ENCODE data around the gene ACTRT2.

ACTRT2 gene

DNA sequence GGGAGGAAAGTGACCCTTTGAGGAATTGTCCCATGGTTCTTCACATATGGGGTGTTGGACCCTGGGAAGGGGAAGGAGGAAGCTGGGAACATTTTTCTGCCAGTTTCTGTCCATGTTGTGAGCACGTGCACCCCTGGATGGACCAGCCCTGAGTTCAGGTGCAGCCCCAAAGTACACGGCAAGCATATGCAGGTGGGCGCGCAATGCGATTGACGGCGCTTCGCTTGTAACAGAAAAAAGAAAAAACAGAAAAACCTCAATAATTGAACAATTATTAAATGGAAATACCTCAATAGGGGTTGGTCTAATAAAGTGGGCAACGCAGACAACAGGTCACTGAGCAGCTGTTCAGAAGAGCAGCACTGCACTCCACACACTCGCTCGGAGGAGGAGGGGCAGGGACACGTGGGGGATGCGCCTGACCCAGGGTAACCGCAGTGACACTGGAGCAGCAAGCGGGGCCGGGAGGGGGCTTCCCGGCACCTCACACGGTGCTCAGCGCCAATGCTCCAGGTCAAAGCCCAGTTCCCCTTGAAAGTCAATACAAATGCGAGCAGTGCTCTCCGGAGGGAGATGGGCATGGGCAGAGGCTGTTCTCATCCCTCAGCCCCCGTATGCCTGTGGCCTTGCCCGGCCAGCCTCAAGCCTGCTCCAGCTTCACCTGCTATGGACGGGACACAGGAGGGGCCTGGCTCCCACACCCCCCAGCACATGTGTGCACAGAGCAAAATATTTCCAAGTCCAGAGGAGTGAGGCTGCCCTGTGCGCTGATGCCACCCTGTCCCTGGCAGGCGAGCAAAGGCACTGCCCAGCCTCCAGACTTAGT lies 6.6 kb upstream of the ACTRT2 start:
- in situ Hi-C loops (cut with MboI; ENCODE audit: low sequenced_read_pairs, unreplicated experiment), result no loop called here
- TF ChIP-seq, protein P1, sequence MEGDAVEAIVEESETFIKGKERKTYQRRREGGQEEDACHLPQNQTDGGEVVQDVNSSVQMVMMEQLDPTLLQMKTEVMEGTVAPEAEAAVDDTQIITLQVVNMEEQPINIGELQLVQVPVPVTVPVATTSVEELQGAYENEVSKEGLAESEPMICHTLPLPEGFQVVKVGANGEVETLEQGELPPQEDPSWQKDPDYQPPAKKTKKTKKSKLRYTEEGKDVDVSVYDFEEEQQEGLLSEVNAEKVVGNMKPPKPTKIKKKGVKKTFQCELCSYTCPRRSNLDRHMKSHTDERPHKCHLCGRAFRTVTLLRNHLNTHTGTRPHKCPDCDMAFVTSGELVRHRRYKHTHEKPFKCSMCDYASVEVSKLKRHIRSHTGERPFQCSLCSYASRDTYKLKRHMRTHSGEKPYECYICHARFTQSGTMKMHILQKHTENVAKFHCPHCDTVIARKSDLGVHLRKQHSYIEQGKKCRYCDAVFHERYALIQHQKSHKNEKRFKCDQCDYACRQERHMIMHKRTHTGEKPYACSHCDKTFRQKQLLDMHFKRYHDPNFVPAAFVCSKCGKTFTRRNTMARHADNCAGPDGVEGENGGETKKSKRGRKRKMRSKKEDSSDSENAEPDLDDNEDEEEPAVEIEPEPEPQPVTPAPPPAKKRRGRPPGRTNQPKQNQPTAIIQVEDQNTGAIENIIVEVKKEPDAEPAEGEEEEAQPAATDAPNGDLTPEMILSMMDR (IDR thresholded peaks at IDR 0.05; ENCODE audit: borderline replicate concordance, control extremely low read depth, extremely low read depth, insufficient read depth, missing control alignments), result no peak
- no peak for DNase-seq (ENCODE audit: low spot score)

DNA sequence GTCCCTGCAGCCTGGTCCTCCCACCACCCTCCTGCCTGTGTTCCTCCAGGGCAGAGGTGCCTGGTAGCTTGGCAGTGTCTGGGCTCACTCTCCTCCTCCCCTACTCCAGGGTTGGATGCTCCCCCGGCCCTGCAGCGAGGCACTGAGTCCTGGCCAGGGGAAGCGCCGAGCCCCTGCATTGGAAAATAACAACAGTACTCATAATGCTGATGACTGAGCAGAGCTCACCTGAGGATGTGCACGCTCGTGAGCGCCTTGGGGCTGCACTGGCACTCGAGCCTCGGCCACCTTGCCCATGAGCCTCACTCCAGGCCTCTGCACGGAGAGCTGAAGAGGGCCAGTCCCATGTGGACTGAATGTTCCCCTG lies 6.0 kb upstream of the ACTRT2 start:
- DNase-seq (ENCODE audit: low spot score), result no peak
- TF ChIP-seq, protein P1 (IDR thresholded peaks at IDR 0.05; ENCODE audit: borderline replicate concordance, control extremely low read depth, extremely low read depth, insufficient read depth, missing control alignments), result no peak
- in situ Hi-C loops (cut with MboI; ENCODE audit: low sequenced_read_pairs, unreplicated experiment), result no loop called here

DNA sequence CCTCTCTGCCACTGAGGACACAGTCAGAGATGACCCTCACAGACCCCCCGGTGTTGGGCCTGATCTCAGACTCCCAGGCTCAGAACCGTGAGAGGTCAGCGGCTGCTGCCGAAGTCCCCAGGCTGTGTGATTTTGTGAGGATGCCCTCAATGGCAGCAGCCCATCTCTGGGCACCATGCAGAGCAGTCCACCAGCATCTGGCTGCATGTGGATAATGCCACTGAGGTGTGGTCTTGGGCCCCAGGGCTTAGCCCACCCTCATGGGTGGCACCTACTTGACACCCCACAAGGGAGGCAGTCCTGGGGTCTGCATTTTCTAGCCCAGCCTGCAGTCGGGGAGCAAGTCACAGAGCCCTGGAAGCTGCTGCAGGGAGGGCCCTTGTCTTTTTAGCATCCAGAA lies 5.5 kb upstream of the ACTRT2 start:
- no peak for DNase-seq (ENCODE audit: low spot score)
- in situ Hi-C loops (cut with MboI; ENCODE audit: low sequenced_read_pairs, unreplicated experiment), result no loop called here
- TF ChIP-seq, protein P1 (IDR thresholded peaks at IDR 0.05; ENCODE audit: borderline replicate concordance, control extremely low read depth, extremely low read depth, insufficient read depth, missing control alignments), result no peak

DNA sequence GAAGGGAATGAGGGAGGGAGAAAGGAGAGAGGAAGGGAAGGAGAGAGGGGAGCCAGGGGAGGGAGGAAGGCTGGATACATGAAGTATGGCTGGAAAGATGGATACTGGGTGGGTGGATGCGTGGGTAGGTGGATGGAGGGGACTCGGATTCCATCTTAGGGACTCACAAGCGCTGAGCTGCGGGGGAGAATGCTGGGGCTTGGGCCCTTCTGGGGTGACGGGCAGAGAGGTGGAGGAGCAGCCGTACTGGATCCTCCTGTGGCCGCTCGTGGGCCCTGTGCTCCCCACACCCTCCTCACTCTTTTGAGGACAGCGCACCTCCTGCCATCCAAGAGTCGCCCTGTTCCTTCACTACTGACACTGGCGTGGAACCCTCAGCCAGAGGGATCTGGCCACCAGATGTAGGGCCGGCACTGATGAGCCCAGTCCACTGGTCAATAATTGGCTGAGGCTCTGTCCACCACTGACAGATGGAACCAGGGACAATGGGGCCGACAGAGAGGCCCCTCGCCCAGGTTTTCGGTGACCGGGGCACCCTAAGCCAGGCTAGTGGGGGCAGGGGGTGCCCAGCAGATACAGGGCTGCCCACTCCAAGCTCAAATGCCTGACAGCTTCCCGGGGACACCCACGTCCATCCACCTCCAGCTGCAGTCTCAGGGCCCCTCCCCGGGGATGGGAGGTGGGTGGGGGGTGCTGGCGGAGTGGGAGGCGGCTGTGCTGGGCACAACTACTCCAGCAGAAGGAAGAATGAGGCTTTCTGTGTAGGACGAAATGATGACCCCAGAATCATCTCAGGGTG lies 4.4 kb upstream of the ACTRT2 start:
- in situ Hi-C loops (cut with MboI; ENCODE audit: low sequenced_read_pairs, unreplicated experiment), result no loop called here
- TF ChIP-seq, protein P1 (IDR thresholded peaks at IDR 0.05; ENCODE audit: borderline replicate concordance, control extremely low read depth, extremely low read depth, insufficient read depth, missing control alignments), result no peak
- DNase-seq (ENCODE audit: low spot score), result no peak

DNA sequence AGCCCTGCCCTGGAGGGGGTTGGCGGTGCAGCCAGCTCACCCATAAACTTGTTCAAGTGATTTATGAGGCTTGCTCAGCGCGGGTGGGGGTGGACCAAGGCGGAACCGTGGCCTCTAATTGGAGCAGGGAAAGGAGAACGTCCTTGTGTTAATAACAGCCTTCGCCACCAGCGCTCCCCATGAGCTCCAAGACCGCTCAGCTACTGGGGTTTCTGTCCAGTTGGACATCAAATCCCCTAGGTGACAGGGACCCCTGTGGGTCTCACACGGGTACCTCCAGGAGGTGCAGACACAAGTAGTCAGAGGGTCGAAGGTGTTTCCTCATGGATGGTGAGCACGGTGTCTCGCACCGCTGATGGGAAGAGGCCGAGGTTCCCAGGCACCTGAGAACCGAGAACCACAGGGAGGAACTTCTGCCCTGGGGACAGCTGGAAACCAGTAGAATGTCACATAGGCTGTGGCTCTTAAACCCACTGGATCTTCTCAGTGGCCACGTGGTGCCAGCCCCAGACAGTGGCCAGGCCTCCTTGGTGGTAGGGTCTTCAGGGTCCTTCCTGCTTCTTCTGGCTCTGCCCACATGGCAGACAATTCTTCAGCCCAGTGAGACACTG lies 3.7 kb upstream of the ACTRT2 start:
- in situ Hi-C loops (cut with MboI; ENCODE audit: low sequenced_read_pairs, unreplicated experiment), result no loop called here
- TF ChIP-seq, protein P1 (IDR thresholded peaks at IDR 0.05; ENCODE audit: borderline replicate concordance, control extremely low read depth, extremely low read depth, insufficient read depth, missing control alignments), result no peak
- no peak for DNase-seq (ENCODE audit: low spot score)

DNA sequence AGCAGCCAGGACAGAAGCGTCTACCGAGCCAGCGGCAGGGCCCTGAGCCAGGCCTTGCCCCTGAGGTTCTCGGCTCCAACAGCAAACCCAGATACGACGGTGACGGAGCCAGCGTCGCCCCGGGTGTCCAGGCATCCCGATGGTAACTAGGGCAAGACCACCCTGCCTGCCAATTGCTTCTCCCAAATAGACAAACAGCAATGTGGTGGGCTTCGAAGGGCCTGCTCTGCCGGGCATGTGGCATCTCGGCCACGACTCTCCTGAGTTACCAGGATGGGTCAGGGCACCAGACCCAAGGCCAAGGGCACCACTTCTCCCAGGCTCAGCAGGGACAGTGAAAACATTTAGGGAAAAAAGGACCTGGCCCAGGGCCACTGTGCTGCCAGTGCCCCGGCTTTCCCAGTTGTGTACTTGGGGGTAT lies 3.2 kb upstream of the ACTRT2 start:
- TF ChIP-seq, protein P1 (IDR thresholded peaks at IDR 0.05; ENCODE audit: borderline replicate concordance, control extremely low read depth, extremely low read depth, insufficient read depth, missing control alignments), result no peak
- DNase-seq (ENCODE audit: low spot score), result no peak
- in situ Hi-C loops (cut with MboI; ENCODE audit: low sequenced_read_pairs, unreplicated experiment), result no loop called here
